Mucosa of descending colon (tissue), 3 donors: ENCODE data around the gene ACACA. TPM values are rescaled to one million over a fixed set of nuclear protein-coding genes. Genes with fewer than 3 reads are reported as not detected.

Source experiments
- ATAC-seq: fragments of 200-7000 bp; cut with Tn5 transposase; one replicate; pipeline ENCODE4 v1.9.1; 2020; ENCODE audit warnings: mild to moderate bottlenecking, moderate library complexity
- DNase-seq, 3 donors: peaks; one replicate each; pipeline ENCODE4 v3.0.0-alpha.2; 2020
- H3K36me3 ChIP-seq: fragments of 200-600 bp; one replicate; pipeline ENCODE4 v1.8.0; 2021; ENCODE audit warnings: low read depth, mild to moderate bottlenecking
- H3K4me1 ChIP-seq: fragments of 200-600 bp; one replicate; pipeline ENCODE4 v1.8.0; 2021; ENCODE audit warnings: low read depth, mild to moderate bottlenecking
- H3K4me3 ChIP-seq: fragments of 200-600 bp; one replicate; pipeline ENCODE4 v1.8.0; 2021; ENCODE audit warnings: mild to moderate bottlenecking
- H3K9me3 ChIP-seq: fragments of 200-600 bp; one replicate; pipeline ENCODE4 v1.8.0; 2021; ENCODE audit warnings: mild to moderate bottlenecking
- intact Hi-C, 2 donors: fragments of 100-400 bp; cut with DNase I in 1 of 2; cut with micrococcal nuclease in 1 of 2; formaldehyde crosslinking; loops; one replicate each; pipeline versions ENCODE4 v1.11.0 to v1.11.1; 2022; cut with DNase I, micrococcal nuclease
- total RNA-seq, 3 donors: library from RNA; stranded (reverse); fragmentation: NEBNext Ultra II Directional in 2 of 3; extraction: Animal tissue kit (Norgen Biotek cat#: 25700) in 2 of 3; gene quantifications; one replicate each; pipeline versions ENCODE4 v1.2.1 to v1.2.4, GENCODE V29; 2021 to 2023
- TF ChIP-seq, protein P1 (sequence below): fragments of 200-600 bp; IDR thresholded peaks from one replicate; pipeline ENCODE4 v1.8.0; 2022; ENCODE audit warnings: antibody characterized with exemption, mild to moderate bottlenecking
- donor health status: DM: no; HTN: no; CAD: no; lungs with moderate emphysema.
- donor health status: DM: no; HTN: no; CAD: no.
- donor health status: DM: no; HTN: yes; CAD: no.

Gene ACACA
- total RNA-seq, 3 donors from 2014 or later, result 58.5 to 64.1 (median 60.3) TPM

GRCh38 chr17:37106049-37106448, 300.6 kb downstream of the ACACA start:
- DNase-seq (no peak), ATAC-seq (no peak)
- TF ChIP-seq, protein P1, sequence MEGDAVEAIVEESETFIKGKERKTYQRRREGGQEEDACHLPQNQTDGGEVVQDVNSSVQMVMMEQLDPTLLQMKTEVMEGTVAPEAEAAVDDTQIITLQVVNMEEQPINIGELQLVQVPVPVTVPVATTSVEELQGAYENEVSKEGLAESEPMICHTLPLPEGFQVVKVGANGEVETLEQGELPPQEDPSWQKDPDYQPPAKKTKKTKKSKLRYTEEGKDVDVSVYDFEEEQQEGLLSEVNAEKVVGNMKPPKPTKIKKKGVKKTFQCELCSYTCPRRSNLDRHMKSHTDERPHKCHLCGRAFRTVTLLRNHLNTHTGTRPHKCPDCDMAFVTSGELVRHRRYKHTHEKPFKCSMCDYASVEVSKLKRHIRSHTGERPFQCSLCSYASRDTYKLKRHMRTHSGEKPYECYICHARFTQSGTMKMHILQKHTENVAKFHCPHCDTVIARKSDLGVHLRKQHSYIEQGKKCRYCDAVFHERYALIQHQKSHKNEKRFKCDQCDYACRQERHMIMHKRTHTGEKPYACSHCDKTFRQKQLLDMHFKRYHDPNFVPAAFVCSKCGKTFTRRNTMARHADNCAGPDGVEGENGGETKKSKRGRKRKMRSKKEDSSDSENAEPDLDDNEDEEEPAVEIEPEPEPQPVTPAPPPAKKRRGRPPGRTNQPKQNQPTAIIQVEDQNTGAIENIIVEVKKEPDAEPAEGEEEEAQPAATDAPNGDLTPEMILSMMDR, result no peak
- Histone ChIP-seq H3K4me1 (no peaks in the 10 kb centered on the region), H3K9me3 (no peaks in the 10 kb centered on the region), H3K4me3 (no peak overlapping the region), H3K36me3 (no peaks in the 10 kb centered on the region)
- intact Hi-C loops, result no loop called here

DNA sequence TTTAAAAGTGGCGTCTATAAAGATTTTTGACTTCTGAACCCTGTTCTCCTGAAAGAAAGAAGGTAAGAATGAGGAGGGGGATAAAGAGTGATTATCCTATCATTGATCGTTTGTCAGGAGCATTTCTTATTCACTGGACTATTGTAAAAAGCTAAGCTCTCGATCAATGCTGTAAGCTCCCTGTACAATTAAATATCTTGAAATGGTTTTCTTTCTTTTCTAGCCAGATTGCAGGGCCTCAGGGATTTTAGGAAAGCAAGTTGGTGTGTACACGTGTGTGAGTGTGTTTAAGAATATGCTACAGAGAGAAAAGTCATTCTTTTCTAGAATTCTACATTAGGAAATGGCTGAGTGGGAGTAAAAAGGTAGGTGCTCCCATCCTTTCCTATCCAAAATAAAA, 303.4 kb downstream of the ACACA start:
- ATAC-seq, result no peak
- intact Hi-C loops, result no loop called here
- no peak for DNase-seq
- TF ChIP-seq, protein P1, result no peak
- Histone ChIP-seq H3K4me1 (no peaks in the 10 kb centered on the region), H3K9me3 (no peaks in the 10 kb centered on the region), H3K4me3 (no peak overlapping the region), H3K36me3 (no peaks in the 10 kb centered on the region)

GRCh38 chr17:37101306-37101705, 305.3 kb downstream of the ACACA start:
- TF ChIP-seq, protein P1, result no peak
- intact Hi-C loops, result no loop called here
- Histone ChIP-seq H3K4me3 (no peak overlapping the region), H3K36me3 (no peaks in the 10 kb centered on the region), H3K4me1 (no peaks in the 10 kb centered on the region), H3K9me3 (no peaks in the 10 kb centered on the region)
- ATAC-seq, result no peak
- no peak for DNase-seq

GRCh38 chr17:37100231-37100630, 306.4 kb downstream of the ACACA start:
- TF ChIP-seq, protein P1, result no peak
- DNase-seq, result no peak
- Histone ChIP-seq H3K9me3 (no peaks in the 10 kb centered on the region), H3K36me3 (no peaks in the 10 kb centered on the region), H3K4me3 (no peak overlapping the region), H3K4me1 (no peaks in the 10 kb centered on the region)
- intact Hi-C loops, result no loop called here
- no peak for ATAC-seq

DNA sequence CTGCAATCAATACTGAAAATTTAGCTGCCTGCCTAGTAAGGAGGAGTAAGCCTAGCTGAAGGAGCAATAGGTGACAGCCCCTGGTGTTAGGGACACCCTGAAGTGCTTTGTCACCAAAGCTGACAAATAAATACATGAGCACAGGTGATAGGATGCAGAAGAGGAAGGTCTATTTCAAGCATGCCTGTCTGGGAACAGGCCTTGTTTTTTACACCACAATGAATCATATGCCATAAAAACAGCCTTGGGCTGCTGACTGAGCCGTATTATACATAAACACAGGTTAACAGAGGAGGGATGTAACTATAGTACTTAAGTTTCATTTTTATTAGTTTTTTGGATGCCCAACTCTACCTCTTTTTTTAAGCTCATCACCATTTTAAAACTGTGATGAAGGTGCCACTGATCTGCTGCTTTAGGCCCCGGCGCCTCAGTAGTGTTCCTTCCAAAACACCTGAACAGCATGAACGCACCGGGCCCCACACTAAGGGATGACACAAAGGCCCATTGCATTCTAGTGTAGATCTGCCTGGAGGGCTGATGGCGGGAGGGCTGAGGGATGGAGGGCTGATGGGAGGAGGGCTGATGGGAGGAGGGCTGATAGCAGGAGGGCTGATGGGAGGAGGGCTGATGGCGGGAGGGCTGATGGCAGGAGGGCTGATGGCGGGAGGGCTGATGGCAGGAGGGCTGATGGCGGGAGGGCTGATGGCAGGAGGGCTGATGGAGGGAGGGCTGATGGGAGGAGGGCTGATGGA, 307.5 kb downstream of the ACACA start:
- Histone ChIP-seq H3K4me3 (no peak overlapping the region), H3K9me3 (no peaks in the 10 kb centered on the region), H3K4me1 (no peaks in the 10 kb centered on the region), H3K36me3 (no peaks in the 10 kb centered on the region)
- TF ChIP-seq, protein P1, result no peak
- intact Hi-C loops, result no loop called here
- peak; percentile 83 for ATAC-seq
- no peak for DNase-seq
